ENCODE results near the gene FRMD5.

The FRMD5 gene

GRCh38 chr15:44163370-44163769, 31.7 kb downstream of the FRMD5 start:
- no peak for DNase-seq (ENCODE audit: low read depth in 3 of 3, low spot score in 1 of 3)

- no peak for DNase-seq (ENCODE audit: low read depth in 3 of 3, low spot score in 1 of 3)
Measured at GRCh38 chr15:44160796-44161195, 34.3 kb downstream of the FRMD5 start.

- DNase-seq (ENCODE audit: low read depth in 3 of 3, low spot score in 1 of 3) = no peak
Measured at GRCh38 chr15:44159492-44159891, 35.6 kb downstream of the FRMD5 start.

GRCh38 chr15:44158111-44158510, 37.0 kb downstream of the FRMD5 start:
- DNase-seq (ENCODE audit: low read depth in 3 of 3, low spot score in 1 of 3) = no peak

- DNase-seq (ENCODE audit: low read depth in 3 of 3, low spot score in 1 of 3) = no peak
Measured at GRCh38 chr15:44157679-44158078, 37.4 kb downstream of the FRMD5 start.

- no peak for DNase-seq (ENCODE audit: low read depth in 3 of 3, low spot score in 1 of 3)
Measured at GRCh38 chr15:44153352-44153751, 41.7 kb downstream of the FRMD5 start.

GRCh38 chr15:44149224-44149623, 45.8 kb downstream of the FRMD5 start:
- DNase-seq (ENCODE audit: low read depth in 3 of 3, low spot score in 1 of 3) = no peak

- no peak for DNase-seq (ENCODE audit: low read depth in 3 of 3, low spot score in 1 of 3)
Measured at GRCh38 chr15:44148580-44148979, 46.5 kb downstream of the FRMD5 start.

- no peak for DNase-seq (ENCODE audit: low read depth in 3 of 3, low spot score in 1 of 3)
Measured at GRCh38 chr15:44147636-44148035, 47.4 kb downstream of the FRMD5 start.

- DNase-seq (ENCODE audit: low read depth in 3 of 3, low spot score in 1 of 3) = no peak
Measured at GRCh38 chr15:44145495-44145894, 49.6 kb downstream of the FRMD5 start.

- DNase-seq (ENCODE audit: low read depth in 3 of 3, low spot score in 1 of 3) = no peak
Measured at GRCh38 chr15:44144992-44145391, 50.1 kb downstream of the FRMD5 start.

- DNase-seq (ENCODE audit: low read depth in 3 of 3, low spot score in 1 of 3) = no peak
Measured at GRCh38 chr15:44144184-44144583, 50.9 kb downstream of the FRMD5 start.

- DNase-seq (ENCODE audit: low read depth in 3 of 3, low spot score in 1 of 3) = no peak
Measured at GRCh38 chr15:44137750-44138149, 57.3 kb downstream of the FRMD5 start.

- DNase-seq (ENCODE audit: low read depth in 3 of 3, low spot score in 1 of 3) = no peak
Measured at GRCh38 chr15:44136991-44137477, 58.0 kb downstream of the FRMD5 start.

GRCh38 chr15:44132057-44132456, 63.0 kb downstream of the FRMD5 start:
- no peak for DNase-seq (ENCODE audit: low read depth in 3 of 3, low spot score in 1 of 3)

GRCh38 chr15:44130778-44131177, 64.3 kb downstream of the FRMD5 start:
- DNase-seq (ENCODE audit: low read depth in 3 of 3, low spot score in 1 of 3) = no peak

GRCh38 chr15:44129911-44130310, 65.2 kb downstream of the FRMD5 start:
- DNase-seq (ENCODE audit: low read depth in 3 of 3, low spot score in 1 of 3) = no peak

- DNase-seq (ENCODE audit: low read depth in 3 of 3, low spot score in 1 of 3) = no peak
Measured at GRCh38 chr15:44128443-44128842, 66.6 kb downstream of the FRMD5 start.

GRCh38 chr15:44125879-44126278, 69.2 kb downstream of the FRMD5 start:
- no peak for DNase-seq (ENCODE audit: low read depth in 3 of 3, low spot score in 1 of 3)

GRCh38 chr15:44102675-44103254, 92.3 kb downstream of the FRMD5 start:
- no peak for DNase-seq (ENCODE audit: low read depth in 3 of 3, low spot score in 1 of 3)

- DNase-seq (ENCODE audit: low read depth in 3 of 3, low spot score in 1 of 3) = no peak
Measured at GRCh38 chr15:44101944-44102343, 93.1 kb downstream of the FRMD5 start.

- DNase-seq (ENCODE audit: low read depth in 3 of 3, low spot score in 1 of 3) = no peak
Measured at GRCh38 chr15:44101286-44101685, 93.8 kb downstream of the FRMD5 start.

- no peak for DNase-seq (ENCODE audit: low read depth in 3 of 3, low spot score in 1 of 3)
Measured at GRCh38 chr15:44099671-44100070, 95.4 kb downstream of the FRMD5 start.

GRCh38 chr15:44097552-44097951, 97.5 kb downstream of the FRMD5 start:
- DNase-seq (ENCODE audit: low read depth in 3 of 3, low spot score in 1 of 3) = no peak
